HL-60 (cell line): ENCODE data around the gene MOXD1.

Experiments used
- CTCF ChIP-seq: IDR thresholded peaks from one replicate; pipeline ENCODE4 v1.5.1; 2011; ENCODE audit warnings: low read length, control low read depth, inconsistent platforms; ENCODE audit not compliant: insufficient read depth
- GABPA ChIP-seq: IDR thresholded peaks from 2 replicates; pipeline ENCODE4 v1.6.1; 2012; ENCODE audit warnings: low read depth
- POLR2AphosphoS5 ChIP-seq: IDR thresholded peaks from 2 replicates; pipeline ENCODE4 v1.6.1; 2012; ENCODE audit warnings: low read depth
- REST ChIP-seq: IDR thresholded peaks from 2 replicates; pipeline ENCODE4 v1.6.1; 2012; ENCODE audit warnings: low read depth; ENCODE audit not compliant: insufficient replicate concordance
- SPI1 ChIP-seq: IDR thresholded peaks from 2 replicates; pipeline ENCODE4 v1.6.1; 2012; ENCODE audit warnings: low read depth, mild to moderate bottlenecking, borderline replicate concordance

- TF ChIP-seq CTCF: no peak
- no peak for TF ChIP-seq POLR2AphosphoS5
- no peak for TF ChIP-seq REST
- no peak for TF ChIP-seq GABPA
- TF ChIP-seq SPI1: no peak
Observed at GRCh38 chr6:132316970-132317369, 84.3 kb downstream of the MOXD1 start.
